Peyer's patch (tissue), 4 donors: Measurements from ENCODE around the gene PTPN3. TPM values are rescaled to one million over a fixed set of nuclear protein-coding genes. Genes with fewer than 3 reads are reported as not detected.

Experiments
- DNase-seq, 3 donors: peaks; one replicate each; pipeline ENCODE4 v3.0.0-alpha.2; 2017 to 2019
- H3K27ac ChIP-seq, 4 donors: fragments of 200-600 bp; sonication (generic); one replicate each; pipeline ENCODE4 v1.5.1; 2016 to 2019
- H3K27me3 ChIP-seq, 2 donors: fragments of 200-600 bp; sonication (generic); one replicate each; pipeline ENCODE4 v1.5.1; 2019
- H3K36me3 ChIP-seq, 3 donors: fragments of 200-600 bp; sonication (generic); one replicate each; pipeline ENCODE4 v1.5.1; 2016 to 2019
- H3K4me1 ChIP-seq, 4 donors: fragments of 200-600 bp; sonication (generic); one replicate each; pipeline ENCODE4 v1.5.1; 2016 to 2019
- H3K4me3 ChIP-seq, 4 donors: fragments of 200-600 bp; sonication (generic); 1 replicate in 3 of 4; 2 replicates in 1 of 4; pipeline ENCODE4 v1.5.1; 2016 to 2019; ENCODE audit warnings: mild to moderate bottlenecking in 1 of 4
- H3K9me3 ChIP-seq, 4 donors: fragments of 200-600 bp; sonication (generic); one replicate each; pipeline ENCODE4 v1.5.1; 2016 to 2019; ENCODE audit warnings: mild to moderate bottlenecking in 1 of 4
- POLR2A ChIP-seq, 2 donors: fragments of 450-650 bp; IDR thresholded peaks; one replicate each; pipeline ENCODE4 v1.5.1; 2017; ENCODE audit warnings: antibody characterized with exemption in 2 of 2, mild to moderate bottlenecking in 2 of 2, moderate library complexity in 2 of 2
- total RNA-seq, 4 donors: library from RNA; depleted of rRNA; stranded (reverse); fragments of >200 nt; gene quantifications; one replicate each; pipeline ENCODE4 v1.1.0, GENCODE V29; 2016
- TF ChIP-seq, protein P1 (sequence below), 6 experiments: fragments of 450-650 bp in 4 of 6; fragments of 200-600 bp in 2 of 6; sonication (generic) in 1 of 6; IDR thresholded peaks; one replicate each; pipeline ENCODE4 v1.5.1; 2017 to 2019; ENCODE audit warnings: antibody characterized with exemption in 6 of 6, mild to moderate bottlenecking in 3 of 6, moderate library complexity in 1 of 6

The PTPN3 gene
- total RNA-seq, 4 donors from 2014 or later: 17.3 to 53.6 (median 37.4) TPM

DNA sequence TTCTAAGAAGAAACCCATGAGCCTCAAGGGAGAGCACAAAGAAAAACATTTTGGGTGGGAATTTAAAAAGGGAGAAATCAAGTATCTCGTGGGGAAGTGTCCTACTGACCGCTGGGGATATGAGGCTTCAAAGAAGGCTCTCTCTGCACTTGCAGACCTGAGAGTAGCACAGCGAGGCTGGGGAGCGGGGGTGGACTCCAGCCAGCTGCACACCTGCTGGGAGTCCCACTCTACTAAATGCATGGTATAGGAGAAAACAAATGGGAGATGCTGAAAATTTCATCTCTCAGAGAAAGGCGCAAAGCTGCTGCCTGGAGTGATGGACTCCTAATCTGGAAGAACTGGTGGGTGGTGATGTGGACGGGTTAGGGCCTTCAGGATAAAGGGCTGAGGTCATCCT lies 110.3 kb downstream of the PTPN3 start:
- H3K4me1 ChIP-seq: no peaks in the 10 kb centered on the region
- no peaks in the 10 kb centered on the region for H3K9me3 ChIP-seq
- no peak for TF ChIP-seq POLR2A (IDR thresholded peaks at IDR 0.05)
- TF ChIP-seq, protein P1, sequence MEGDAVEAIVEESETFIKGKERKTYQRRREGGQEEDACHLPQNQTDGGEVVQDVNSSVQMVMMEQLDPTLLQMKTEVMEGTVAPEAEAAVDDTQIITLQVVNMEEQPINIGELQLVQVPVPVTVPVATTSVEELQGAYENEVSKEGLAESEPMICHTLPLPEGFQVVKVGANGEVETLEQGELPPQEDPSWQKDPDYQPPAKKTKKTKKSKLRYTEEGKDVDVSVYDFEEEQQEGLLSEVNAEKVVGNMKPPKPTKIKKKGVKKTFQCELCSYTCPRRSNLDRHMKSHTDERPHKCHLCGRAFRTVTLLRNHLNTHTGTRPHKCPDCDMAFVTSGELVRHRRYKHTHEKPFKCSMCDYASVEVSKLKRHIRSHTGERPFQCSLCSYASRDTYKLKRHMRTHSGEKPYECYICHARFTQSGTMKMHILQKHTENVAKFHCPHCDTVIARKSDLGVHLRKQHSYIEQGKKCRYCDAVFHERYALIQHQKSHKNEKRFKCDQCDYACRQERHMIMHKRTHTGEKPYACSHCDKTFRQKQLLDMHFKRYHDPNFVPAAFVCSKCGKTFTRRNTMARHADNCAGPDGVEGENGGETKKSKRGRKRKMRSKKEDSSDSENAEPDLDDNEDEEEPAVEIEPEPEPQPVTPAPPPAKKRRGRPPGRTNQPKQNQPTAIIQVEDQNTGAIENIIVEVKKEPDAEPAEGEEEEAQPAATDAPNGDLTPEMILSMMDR (IDR thresholded peaks at IDR 0.05): no peak
- DNase-seq: no peak
- no peak overlapping the region for H3K27ac ChIP-seq
- no peak overlapping the region for H3K4me3 ChIP-seq
- H3K27me3 ChIP-seq: no peaks in the 10 kb centered on the region
- H3K36me3 ChIP-seq: peaks cover 0 to 54% (median 0%) of the 10 kb centered on the region in 3 donors

- Histone ChIP-seq H3K4me1 (no peaks in the 10 kb centered on the region), H3K9me3 (no peaks in the 10 kb centered on the region), H3K36me3 (peaks cover 0 to 54% (median 0%) of the 10 kb centered on the region in 3 donors), H3K27me3 (no peaks in the 10 kb centered on the region), H3K27ac (no peak overlapping the region), H3K4me3 (no peak overlapping the region)
- TF ChIP-seq, protein P1 (IDR thresholded peaks at IDR 0.05): no peak
- no peak for TF ChIP-seq POLR2A (IDR thresholded peaks at IDR 0.05)
- DNase-seq: no peak
Observed at GRCh38 chr9:109387206-109387605, 110.9 kb downstream of the PTPN3 start.

- TF ChIP-seq POLR2A (IDR thresholded peaks at IDR 0.05): no peak
- TF ChIP-seq, protein P1 (IDR thresholded peaks at IDR 0.05): no peak
- peaks cover 0 to 68% (median 0%) of the 10 kb centered on the region in 3 donors for H3K36me3 ChIP-seq
Observed at GRCh38 chr9:109385499-109385898, 112.6 kb downstream of the PTPN3 start.

DNA sequence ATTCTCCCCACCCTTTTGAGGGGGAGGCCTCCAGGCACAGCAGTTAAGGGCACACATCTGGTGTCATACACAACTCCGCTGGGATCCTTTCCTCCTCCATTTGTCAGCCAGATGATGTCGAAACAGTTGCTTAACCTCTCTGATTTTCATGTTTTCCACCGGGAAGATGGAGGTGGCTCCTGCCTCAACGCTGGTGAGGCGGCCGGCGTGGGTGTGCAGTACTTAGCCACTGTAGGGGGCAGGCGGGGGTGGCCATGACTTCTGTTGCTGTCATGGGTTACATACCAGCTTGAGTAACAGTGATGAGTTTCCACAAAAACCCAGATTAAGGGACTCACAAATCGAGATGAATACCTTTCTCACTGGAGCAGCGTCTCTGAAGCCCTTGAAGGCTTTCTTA lies 114.2 kb downstream of the PTPN3 start:
- Histone ChIP-seq H3K4me1 (no peaks in the 10 kb centered on the region), H3K36me3 (peaks cover 0 to 61% (median 0%) of the 10 kb centered on the region in 3 donors), H3K4me3 (no peak overlapping the region), H3K27ac (no peak overlapping the region), H3K27me3 (no peaks in the 10 kb centered on the region), H3K9me3 (no peaks in the 10 kb centered on the region)
- no peak for TF ChIP-seq POLR2A (IDR thresholded peaks at IDR 0.05)
- TF ChIP-seq, protein P1 (IDR thresholded peaks at IDR 0.05): no peak
- no peak for DNase-seq

More at GRCh38 chr9:109385499-109385898, 112.6 kb downstream of the PTPN3 start:
- Histone ChIP-seq H3K9me3 (no peaks in the 10 kb centered on the region), H3K4me1 (no peaks in the 10 kb centered on the region), H3K27ac (no peak overlapping the region), H3K27me3 (no peaks in the 10 kb centered on the region), H3K4me3 (no peak overlapping the region)
- no peak for DNase-seq

DNA sequence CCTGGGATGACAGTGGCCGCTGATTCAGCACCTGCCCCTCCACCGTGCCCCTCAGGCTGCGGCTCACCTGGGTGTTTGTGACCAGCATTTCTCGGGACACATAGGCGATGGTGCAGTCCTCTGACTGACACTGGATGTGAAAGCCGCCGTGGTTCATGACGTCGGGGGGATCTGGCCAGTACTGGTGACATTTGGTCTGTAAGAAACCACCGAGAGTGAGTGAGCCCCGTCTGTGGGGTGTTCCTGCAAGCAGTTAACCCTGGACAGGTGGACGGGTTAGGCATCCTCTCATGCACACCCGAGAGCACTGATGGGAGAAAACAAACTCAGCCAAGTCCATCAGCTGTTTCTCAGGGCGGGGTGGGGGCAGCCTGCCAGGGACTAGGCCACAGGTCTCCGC lies 114.8 kb downstream of the PTPN3 start:
- H3K4me1 ChIP-seq: no peaks in the 10 kb centered on the region
- no peak overlapping the region for H3K4me3 ChIP-seq
- no peaks in the 10 kb centered on the region for H3K9me3 ChIP-seq
- no peak overlapping the region for H3K27ac ChIP-seq
- peaks cover 0 to 55% (median 0%) of the 10 kb centered on the region in 3 donors for H3K36me3 ChIP-seq
- no peaks in the 10 kb centered on the region for H3K27me3 ChIP-seq
- no peak for DNase-seq
- TF ChIP-seq, protein P1 (IDR thresholded peaks at IDR 0.05): no peak
- TF ChIP-seq POLR2A (IDR thresholded peaks at IDR 0.05): no peak

GRCh38 chr9:109382585-109382984 lies 115.5 kb downstream of the PTPN3 start:
- no peaks in the 10 kb centered on the region for H3K4me1 ChIP-seq
- no peaks in the 10 kb centered on the region for H3K27me3 ChIP-seq
- H3K4me3 ChIP-seq: no peak overlapping the region
- no peak for DNase-seq
- no peaks in the 10 kb centered on the region for H3K9me3 ChIP-seq
- peaks cover 0 to 49% (median 0%) of the 10 kb centered on the region in 3 donors for H3K36me3 ChIP-seq
- H3K27ac ChIP-seq: no peak overlapping the region
- TF ChIP-seq, protein P1 (IDR thresholded peaks at IDR 0.05): no peak
- TF ChIP-seq POLR2A (IDR thresholded peaks at IDR 0.05): no peak
